ENCODE data around the gene ANKS6. TPM values are rescaled to one million over a fixed set of nuclear protein-coding genes. Genes with fewer than 3 reads are reported as not detected.

ANKS6 gene
- total RNA-seq, 1 experiment from 2014 or later: 28.6 TPM

- no peak for DNase-seq (ENCODE audit: low read depth)
Observed at GRCh38 chr9:98815391-98815951, 19.1 kb upstream of the ANKS6 start.

- peak; percentile 65 for DNase-seq (ENCODE audit: low read depth)
Observed at GRCh38 chr9:98811051-98811650, 14.8 kb upstream of the ANKS6 start.

- peak; percentile 36 for DNase-seq (ENCODE audit: low read depth)
Observed at GRCh38 chr9:98810102-98810842, 13.9 kb upstream of the ANKS6 start.

- DNase-seq (ENCODE audit: low read depth): no peak
Observed at GRCh38 chr9:98809311-98810101, 13.2 kb upstream of the ANKS6 start.

GRCh38 chr9:98808875-98809274 is 12.5 kb upstream of the ANKS6 start:
- no peak for DNase-seq (ENCODE audit: low read depth)

- peak; percentile 56 for DNase-seq (ENCODE audit: low read depth)
Observed at GRCh38 chr9:98808411-98808815, 12.1 kb upstream of the ANKS6 start.

GRCh38 chr9:98807814-98808195 is 11.4 kb upstream of the ANKS6 start:
- DNase-seq (ENCODE audit: low read depth): peak; percentile 47

GRCh38 chr9:98807070-98807813 is 10.9 kb upstream of the ANKS6 start, which contains the start of gene GALNT12:
GALNT12 (plus strand) TSS chr9:98807670; CDS start chr9:98807699, 29 bp downstream.
- DNase-seq (ENCODE audit: low read depth): peak; percentile 63

GRCh38 chr9:98806394-98807035 is 10.2 kb upstream of the ANKS6 start:
- DNase-seq (ENCODE audit: low read depth): no peak

GRCh38 chr9:98805506-98806272 is 9.3 kb upstream of the ANKS6 start:
- no peak for DNase-seq (ENCODE audit: low read depth)

GRCh38 chr9:98804083-98804482 is 7.7 kb upstream of the ANKS6 start:
- DNase-seq (ENCODE audit: low read depth): no peak

- no peak for DNase-seq (ENCODE audit: low read depth)
Observed at GRCh38 chr9:98801969-98802371, 5.6 kb upstream of the ANKS6 start.

- DNase-seq (ENCODE audit: low read depth): no peak
Observed at GRCh38 chr9:98801561-98801960, 5.2 kb upstream of the ANKS6 start.

- DNase-seq (ENCODE audit: low read depth): no peak
Observed at GRCh38 chr9:98798254-98798653, 1.9 kb upstream of the ANKS6 start.

GRCh38 chr9:98797491-98797890 is 1.1 kb upstream of the ANKS6 start:
- DNase-seq (ENCODE audit: low read depth): no peak

GRCh38 chr9:98795970-98796363 is 388 bp downstream of the ANKS6 start:
- DNase-seq (ENCODE audit: low read depth): peak; percentile 48

- DNase-seq (ENCODE audit: low read depth): no peak
Observed at GRCh38 chr9:98795295-98795955, 930 bp downstream of the ANKS6 start.

- DNase-seq (ENCODE audit: low read depth): no peak
Observed at GRCh38 chr9:98794802-98795201, 1.6 kb downstream of the ANKS6 start.

- no peak for DNase-seq (ENCODE audit: low read depth)
Observed at GRCh38 chr9:98793031-98793430, 3.3 kb downstream of the ANKS6 start.
